WTC11 (cell line): ENCODE data around the gene SLC26A11. TPM values are rescaled to one million over a fixed set of nuclear protein-coding genes. Genes with fewer than 3 reads are reported as not detected.

Source experiments
- ATAC-seq: fragments of 200-7000 bp; cut with Tn5 transposase; 2 replicates; pipeline ENCODE4 v1.10.0; 2021; ENCODE audit warnings: mild to moderate bottlenecking, moderate library complexity
- CTCF ChIA-PET: fragments of 300-600 bp; sonication (Branson Sonifier 250); formaldehyde crosslinking; loops from one replicate; lab custom pipeline; 2021; ENCODE audit warnings: antibody characterized with exemption; lab: Charles Lee
- POLR2A ChIA-PET: fragments of 350-600 bp; sonication (Branson Sonifier 250); formaldehyde crosslinking; loops from one replicate; lab custom pipeline; 2021; ENCODE audit warnings: antibody characterized with exemption; lab: Charles Lee
- DNase-seq: peaks from one replicate; pipeline ENCODE4 v3.0.0; 2021; ENCODE audit warnings: low spot score
- H3K27ac Mint-ChIP-seq: 2 replicates; pipeline ENCODE4 v1.8.0; 2021; ENCODE audit warnings: mixed read lengths
- H3K27me3 Mint-ChIP-seq: 2 replicates; pipeline ENCODE4 v1.8.0; 2021; ENCODE audit warnings: low read depth, mild to moderate bottlenecking, moderate library complexity, mixed read lengths
- H3K36me3 Mint-ChIP-seq: 2 replicates; pipeline ENCODE4 v1.8.0; 2021; ENCODE audit warnings: mixed read lengths
- H3K4me1 Mint-ChIP-seq: 2 replicates; pipeline ENCODE4 v1.8.0; 2022; ENCODE audit warnings: mixed read lengths
- H3K4me3 Mint-ChIP-seq: 2 replicates; pipeline ENCODE4 v1.8.0; 2021; ENCODE audit warnings: mild to moderate bottlenecking, moderate library complexity, mixed read lengths
- H3K9me3 Mint-ChIP-seq: 2 replicates; pipeline ENCODE4 v1.8.0; 2021; ENCODE audit warnings: mixed read lengths
- ARID4B ChIP-seq: sonication (generic); formaldehyde crosslinking; IDR thresholded peaks from 2 replicates; pipeline ENCODE4 v1.8.0; 2023; ENCODE audit warnings: missing genetic modification reagents, mild to moderate bottlenecking, borderline replicate concordance
- CREB1 ChIP-seq: sonication (generic); formaldehyde crosslinking; IDR thresholded peaks from 2 replicates; pipeline ENCODE4 v1.8.0; 2023; ENCODE audit warnings: mild to moderate bottlenecking, missing genetic modification reagents
- E2F1 ChIP-seq: sonication (generic); formaldehyde crosslinking; IDR thresholded peaks from 2 replicates; pipeline ENCODE4 v1.8.0; 2022; ENCODE audit warnings: mild to moderate bottlenecking, missing genetic modification reagents
- ETV6 ChIP-seq: sonication (generic); formaldehyde crosslinking; IDR thresholded peaks from 2 replicates; pipeline ENCODE4 v1.8.1; 2022; ENCODE audit warnings: mild to moderate bottlenecking, missing genetic modification reagents
- FOXK1 ChIP-seq: sonication (generic); formaldehyde crosslinking; IDR thresholded peaks from 2 replicates; pipeline ENCODE4 v1.8.0; 2022; ENCODE audit warnings: mild to moderate bottlenecking, moderate library complexity, missing genetic modification reagents
- FOXP1 ChIP-seq: sonication (generic); formaldehyde crosslinking; IDR thresholded peaks from 2 replicates; pipeline ENCODE4 v1.8.0; 2022; ENCODE audit warnings: missing genetic modification reagents, mild to moderate bottlenecking, moderate library complexity, borderline replicate concordance
- FOXP4 ChIP-seq: sonication (generic); formaldehyde crosslinking; IDR thresholded peaks from 2 replicates; pipeline ENCODE4 v1.8.0; 2022; ENCODE audit warnings: mild to moderate bottlenecking, missing genetic modification reagents
- IRF2 ChIP-seq: sonication (generic); formaldehyde crosslinking; IDR thresholded peaks from 2 replicates; pipeline ENCODE4 v1.8.0; 2022; ENCODE audit warnings: low read depth, missing genetic modification reagents, borderline replicate concordance
- MAX ChIP-seq: sonication (generic); formaldehyde crosslinking; IDR thresholded peaks from 2 replicates; pipeline ENCODE4 v1.8.0; 2022; ENCODE audit warnings: mild to moderate bottlenecking, missing genetic modification reagents
- NFE2L1 ChIP-seq: sonication (generic); formaldehyde crosslinking; IDR thresholded peaks from 2 replicates; pipeline ENCODE4 v1.8.1; 2023; ENCODE audit warnings: missing genetic modification reagents
- PREB ChIP-seq: sonication (generic); formaldehyde crosslinking; IDR thresholded peaks from 2 replicates; pipeline ENCODE4 v1.8.1; 2022; ENCODE audit warnings: mild to moderate bottlenecking, missing genetic modification reagents, moderate library complexity, borderline replicate concordance
- RORB ChIP-seq: fragments of 250-450 bp; sonication (Bioruptor Pico); IDR thresholded peaks from 2 replicates; pipeline ENCODE4 v1.9.0; 2021; ENCODE audit warnings: mild to moderate bottlenecking
- ZBTB21 ChIP-seq: sonication (generic); formaldehyde crosslinking; IDR thresholded peaks from 2 replicates; pipeline ENCODE4 v1.8.1; 2023; ENCODE audit warnings: mild to moderate bottlenecking, missing genetic modification reagents, borderline replicate concordance
- ZNF263 ChIP-seq: sonication (generic); formaldehyde crosslinking; IDR thresholded peaks from 2 replicates; pipeline ENCODE4 v1.8.1; 2022; ENCODE audit warnings: low read depth, mild to moderate bottlenecking, moderate library complexity, missing genetic modification reagents
- ZNF512 ChIP-seq: sonication (generic); formaldehyde crosslinking; IDR thresholded peaks from 2 replicates; pipeline ENCODE4 v1.8.1; 2022; ENCODE audit warnings: missing genetic modification reagents, borderline replicate concordance
- ZNF671 ChIP-seq: fragments of 250-450 bp; sonication (Bioruptor Pico); IDR thresholded peaks from 2 replicates; pipeline ENCODE4 v1.8.0; 2021; ENCODE audit warnings: mild to moderate bottlenecking
- total RNA-seq: library from RNA; stranded (reverse); gene quantifications from 3 replicates; pipeline ENCODE4 v1.2.3, GENCODE V29; 2021

SLC26A11 gene
- total RNA-seq, 1 experiment from 2014 or later, result 26.4 TPM

GRCh38 chr17:80232438-80232837, 12.2 kb downstream of the SLC26A11 start (continued):
- TF ChIP-seq FOXP4 (CRISPR knock-in tag), result no peak

GRCh38 chr17:80233202-80233601, 13.0 kb downstream of the SLC26A11 start:
- Mint-ChIP-seq H3K4me3 (no peak overlapping the region), H3K4me1 (no peaks in the 10 kb centered on the region), H3K36me3 (peaks cover 47% of the 10 kb centered on the region), H3K9me3 (peaks cover 21% of the 10 kb centered on the region), H3K27me3 (no peaks in the 10 kb centered on the region; the same call in 1 of the 2 replicates), H3K27ac (no peak overlapping the region)
- ChIA-PET CTCF (no interaction called here), POLR2A (no interaction called here)
- no peak for DNase-seq
- TF ChIP-seq PREB (CRISPR knock-in tag), result no peak
- no peak for TF ChIP-seq ZNF263 (CRISPR knock-in tag)
- TF ChIP-seq FOXP1 (CRISPR knock-in tag), result no peak
- no peak for ATAC-seq

- Mint-ChIP-seq H3K4me3 (no peak overlapping the region), H3K36me3 (peaks cover 47% of the 10 kb centered on the region), H3K27ac (no peak overlapping the region; the same call in 1 of the 2 replicates), H3K9me3 (peaks cover 14% of the 10 kb centered on the region), H3K4me1 (no peaks in the 10 kb centered on the region), H3K27me3 (no peaks in the 10 kb centered on the region; the same call in 1 of the 2 replicates)
- DNase-seq (no peak), ATAC-seq (peak; percentile 74)
- CTCF ChIA-PET, result interaction anchor here (0.9 kb wide), 1 partner anchor 124 kb away, joined by 3 read pairs; no protein-coding TSS in a partner anchor
- no peak for TF ChIP-seq CREB1 (CRISPR knock-in tag)
- no peak for TF ChIP-seq MAX
- no peak for TF ChIP-seq E2F1 (CRISPR knock-in tag)
- TF ChIP-seq ZNF671 (CRISPR knock-in tag), result no peak
- TF ChIP-seq ZBTB21, result no peak
- POLR2A ChIA-PET, result no interaction called here
Observed at GRCh38 chr17:80236911-80237310, 16.7 kb downstream of the SLC26A11 start.

GRCh38 chr17:80237386-80237785, 17.2 kb downstream of the SLC26A11 start:
- no peak overlapping the region for H3K4me3 Mint-ChIP-seq
- ChIA-PET POLR2A (no interaction called here), CTCF (no interaction called here)
- H3K27ac Mint-ChIP-seq, result no peak overlapping the region
- DNase-seq (no peak), ATAC-seq (no peak)
- H3K4me1 Mint-ChIP-seq, result no peaks in the 10 kb centered on the region
- H3K9me3 Mint-ChIP-seq, result peaks cover 9% of the 10 kb centered on the region
- no peaks in the 10 kb centered on the region; the same call in 1 of the 2 replicates for H3K27me3 Mint-ChIP-seq
- H3K36me3 Mint-ChIP-seq, result peaks cover 47% of the 10 kb centered on the region
- TF ChIP-seq NFE2L1 (no peak), RORB (no peak), FOXK1 (CRISPR knock-in tag) (no peak), ETV6 (CRISPR knock-in tag) (no peak), IRF2 (no peak), FOXP4 (CRISPR knock-in tag) (no peak), ARID4B (no peak), ZNF512 (CRISPR knock-in tag) (no peak)
